Left ventricle myocardium inferior (tissue), 1 donor: ENCODE results near the gene NDUFS6. TPM values are rescaled to one million over a fixed set of nuclear protein-coding genes. Genes with fewer than 3 reads are reported as not detected.

ENCODE experiments used
- DNase-seq: peaks from one replicate; pipeline ENCODE4 v3.0.0-alpha.2; 2020
- H3K27ac ChIP-seq: fragments of 200-600 bp; replicated peaks from 2 replicates; pipeline ENCODE4 v1.8.0; 2021
- H3K27me3 ChIP-seq: fragments of 200-600 bp; 2 replicates; pipeline ENCODE4 v1.8.0; 2021; ENCODE audit warnings: low read depth
- H3K36me3 ChIP-seq: fragments of 200-600 bp; 2 replicates; pipeline ENCODE4 v1.8.0; 2021
- H3K4me1 ChIP-seq: fragments of 200-600 bp; 2 replicates; pipeline ENCODE4 v1.8.0; 2021
- H3K4me3 ChIP-seq: fragments of 200-600 bp; 2 replicates; pipeline ENCODE4 v1.8.0; 2021; ENCODE audit warnings: mild to moderate bottlenecking, moderate library complexity
- H3K9me3 ChIP-seq: fragments of 200-600 bp; replicated peaks from 2 replicates; pipeline ENCODE4 v1.8.0; 2021
- intact Hi-C: fragments of 100-400 bp; cut with micrococcal nuclease; formaldehyde crosslinking; loops from one replicate; pipeline ENCODE4 v1.11.0; 2022
- total RNA-seq: library from RNA; stranded (reverse); fragmentation: NEBNext Ultra II Directional; extraction: Animal tissue kit (Norgen Biotek cat#: 25700); gene quantifications from one replicate; pipeline ENCODE4 v1.2.1, GENCODE V29; 2021
- TF ChIP-seq, protein P1 (sequence below): fragments of 200-600 bp; IDR thresholded peaks from 2 replicates; pipeline ENCODE4 v1.8.0; 2021; ENCODE audit warnings: antibody characterized with exemption, mild to moderate bottlenecking, borderline replicate concordance
- donor health status: DM: no; HTN: yes; CAD: no; lungs with severe emphysema.

NDUFS6 gene
- total RNA-seq, 1 donor from 2014 or later: 122 TPM

DNA sequence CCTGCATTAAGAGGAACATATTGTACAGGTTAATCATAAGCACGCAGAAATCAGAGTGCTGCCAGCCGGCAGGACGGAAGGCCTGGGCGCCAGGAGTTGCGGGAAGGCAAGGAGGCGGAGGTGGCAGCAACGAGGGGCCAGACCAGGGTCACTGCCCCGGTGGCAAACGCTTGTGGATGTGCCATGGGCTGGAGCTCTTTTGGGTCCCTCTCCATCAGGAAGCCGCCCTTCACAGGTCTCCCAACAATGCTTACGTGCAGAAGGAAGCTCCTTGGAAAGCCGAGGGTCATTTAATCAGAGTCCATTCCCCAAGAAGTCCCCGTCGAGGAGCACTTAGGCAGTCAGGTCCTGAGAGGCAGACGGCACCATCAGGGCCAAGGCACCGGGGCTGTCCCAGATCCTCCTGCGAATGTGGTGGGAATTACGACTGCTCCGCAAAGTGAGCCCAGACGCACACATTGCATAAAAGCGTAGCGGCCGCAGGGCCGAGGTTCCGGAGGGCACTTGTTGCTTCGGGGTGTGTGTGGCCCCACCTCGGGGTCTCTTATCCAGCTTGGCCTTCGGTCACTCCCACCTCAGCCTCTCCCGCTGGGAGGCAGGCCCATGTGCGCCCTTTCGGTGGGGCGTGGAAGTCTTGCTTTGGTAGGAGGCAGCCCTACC, 22.1 kb upstream of the NDUFS6 start:
- intact Hi-C loops: no loop called here
- Histone ChIP-seq H3K4me3 (no peak overlapping the region), H3K27ac (no peak overlapping the region), H3K36me3 (no peaks in the 10 kb centered on the region), H3K27me3 (peaks cover 4% of the 10 kb centered on the region), H3K9me3 (no peaks in the 10 kb centered on the region), H3K4me1 (peaks cover 8% of the 10 kb centered on the region)
- TF ChIP-seq, protein P1, sequence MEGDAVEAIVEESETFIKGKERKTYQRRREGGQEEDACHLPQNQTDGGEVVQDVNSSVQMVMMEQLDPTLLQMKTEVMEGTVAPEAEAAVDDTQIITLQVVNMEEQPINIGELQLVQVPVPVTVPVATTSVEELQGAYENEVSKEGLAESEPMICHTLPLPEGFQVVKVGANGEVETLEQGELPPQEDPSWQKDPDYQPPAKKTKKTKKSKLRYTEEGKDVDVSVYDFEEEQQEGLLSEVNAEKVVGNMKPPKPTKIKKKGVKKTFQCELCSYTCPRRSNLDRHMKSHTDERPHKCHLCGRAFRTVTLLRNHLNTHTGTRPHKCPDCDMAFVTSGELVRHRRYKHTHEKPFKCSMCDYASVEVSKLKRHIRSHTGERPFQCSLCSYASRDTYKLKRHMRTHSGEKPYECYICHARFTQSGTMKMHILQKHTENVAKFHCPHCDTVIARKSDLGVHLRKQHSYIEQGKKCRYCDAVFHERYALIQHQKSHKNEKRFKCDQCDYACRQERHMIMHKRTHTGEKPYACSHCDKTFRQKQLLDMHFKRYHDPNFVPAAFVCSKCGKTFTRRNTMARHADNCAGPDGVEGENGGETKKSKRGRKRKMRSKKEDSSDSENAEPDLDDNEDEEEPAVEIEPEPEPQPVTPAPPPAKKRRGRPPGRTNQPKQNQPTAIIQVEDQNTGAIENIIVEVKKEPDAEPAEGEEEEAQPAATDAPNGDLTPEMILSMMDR: no peak
- DNase-seq: no peak

DNA sequence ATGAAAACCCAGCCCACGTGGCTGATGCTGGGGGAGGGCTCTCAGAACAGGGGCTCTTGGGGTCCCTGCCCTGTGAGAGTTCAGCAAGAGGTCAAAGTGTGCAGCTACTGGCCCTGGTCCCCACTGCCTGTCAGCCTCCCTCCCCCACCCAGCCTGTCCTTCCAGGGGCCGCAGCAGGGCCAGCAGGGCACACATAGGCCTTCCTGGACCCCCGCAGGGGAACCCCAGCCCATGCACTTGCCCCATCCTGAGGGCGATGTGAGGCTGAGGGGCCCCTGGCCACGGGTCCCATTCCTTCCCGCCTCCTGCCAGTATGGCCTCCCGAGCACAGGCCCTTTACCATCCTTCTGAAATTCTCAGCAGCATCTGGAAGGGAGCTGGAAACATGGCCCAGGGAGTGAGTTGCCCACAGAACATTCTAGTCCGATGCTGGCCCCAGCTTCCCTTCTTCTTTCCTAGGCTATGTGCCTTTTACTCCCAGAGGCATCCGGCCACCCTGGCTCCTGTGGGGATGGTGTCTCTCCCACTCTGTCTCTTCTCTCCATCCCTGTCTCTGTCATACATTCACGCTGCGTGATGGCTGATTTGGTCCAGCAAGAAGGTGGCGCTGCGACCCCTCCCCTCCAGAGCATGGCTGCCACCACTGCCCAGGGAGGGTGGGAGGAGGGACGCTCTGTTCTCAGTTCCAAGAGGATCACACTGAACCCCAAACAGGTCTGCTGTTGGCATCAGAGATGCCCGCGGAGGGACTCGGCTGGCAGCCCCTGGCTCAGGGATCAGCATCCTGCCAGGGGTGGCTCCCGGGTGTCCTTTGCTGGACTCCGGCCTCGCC, 21.2 kb upstream of the NDUFS6 start:
- Histone ChIP-seq H3K27me3 (peaks cover 13% of the 10 kb centered on the region), H3K9me3 (no peaks in the 10 kb centered on the region), H3K4me3 (no peak overlapping the region), H3K36me3 (no peaks in the 10 kb centered on the region), H3K4me1 (peaks cover 8% of the 10 kb centered on the region), H3K27ac (no peak overlapping the region)
- DNase-seq: no peak
- intact Hi-C loops: no loop called here
- TF ChIP-seq, protein P1: no peak

DNA sequence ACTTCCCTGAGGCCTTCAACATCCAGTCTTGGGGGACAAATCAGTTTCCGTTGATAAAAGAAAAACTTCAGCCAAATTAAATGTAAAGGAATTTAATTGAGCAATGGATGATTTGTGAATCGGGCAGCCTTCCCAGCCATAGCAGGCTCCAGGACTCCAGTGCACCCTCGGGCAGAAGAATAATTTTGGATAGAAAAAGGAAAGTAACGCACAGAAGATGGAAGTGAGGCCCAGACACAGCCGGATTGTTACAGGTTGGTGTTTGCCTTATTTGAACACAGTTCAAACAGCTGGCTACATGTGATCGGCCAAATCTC, 20.6 kb upstream of the NDUFS6 start:
- no peak for DNase-seq
- TF ChIP-seq, protein P1: no peak

DNA sequence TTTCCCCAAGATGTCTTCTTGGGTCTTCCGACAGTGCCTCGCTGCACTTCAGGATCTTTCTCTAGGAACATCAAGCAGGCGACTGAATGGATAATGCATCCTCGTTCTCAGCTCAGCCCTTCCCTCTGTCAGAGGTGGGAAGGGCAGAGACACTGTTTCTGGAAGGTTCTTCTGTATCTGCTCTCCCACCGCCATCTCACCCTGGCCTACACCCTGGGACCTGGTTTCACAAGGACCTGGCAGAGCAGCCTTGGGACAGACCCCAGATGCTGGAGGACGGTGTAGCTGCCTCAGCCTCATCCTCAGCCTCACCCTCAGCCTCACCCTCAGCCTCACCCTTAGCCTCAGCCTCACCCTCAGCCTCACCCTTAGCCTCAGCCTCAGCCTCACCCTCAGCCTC, 20.1 kb upstream of the NDUFS6 start:
- Histone ChIP-seq H3K4me3 (no peak overlapping the region), H3K36me3 (no peaks in the 10 kb centered on the region), H3K27ac (no peak overlapping the region), H3K9me3 (no peaks in the 10 kb centered on the region), H3K27me3 (peaks cover 15% of the 10 kb centered on the region), H3K4me1 (peaks cover 8% of the 10 kb centered on the region)
- DNase-seq: no peak
- intact Hi-C loops: no loop called here
- TF ChIP-seq, protein P1: no peak

More for the DNA sequence above, 20.6 kb upstream of the NDUFS6 start:
- Histone ChIP-seq H3K4me3 (no peak overlapping the region), H3K4me1 (peaks cover 8% of the 10 kb centered on the region), H3K9me3 (no peaks in the 10 kb centered on the region), H3K27me3 (peaks cover 15% of the 10 kb centered on the region), H3K36me3 (no peaks in the 10 kb centered on the region), H3K27ac (no peak overlapping the region)
- intact Hi-C loops: no loop called here

DNA sequence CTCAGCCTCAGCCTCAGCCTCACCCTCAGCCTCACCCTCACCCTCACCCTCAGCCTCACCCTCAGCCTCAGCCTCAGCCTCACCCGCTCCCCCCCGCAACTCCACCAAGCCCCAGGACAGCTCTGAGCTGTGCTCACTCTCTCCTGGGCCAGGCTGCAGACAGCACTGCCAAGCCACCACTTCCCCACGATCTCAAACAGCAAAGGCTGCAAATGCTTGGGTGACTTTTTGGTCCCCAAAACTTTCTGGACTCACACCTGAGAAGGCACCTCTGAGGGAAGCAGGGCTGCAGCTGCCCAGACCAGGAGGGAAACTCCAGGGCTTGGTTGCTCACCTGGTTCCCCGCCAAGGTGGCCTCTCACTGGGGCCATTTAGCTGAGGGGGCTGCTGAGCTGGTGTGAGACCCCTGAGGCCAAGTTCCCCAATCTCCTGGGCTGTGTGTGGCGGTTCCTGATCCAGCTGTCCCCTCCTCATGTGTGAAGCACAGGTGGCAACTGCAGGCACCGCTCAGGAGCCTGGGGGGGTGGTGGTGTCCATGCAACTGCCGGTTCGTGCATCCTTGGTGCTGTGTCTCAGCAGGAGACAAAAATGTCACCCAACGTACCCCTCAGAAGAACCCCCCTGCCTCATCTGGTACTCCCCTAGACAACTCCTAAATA, 19.4 kb upstream of the NDUFS6 start:
- H3K4me1 ChIP-seq: peaks cover 8% of the 10 kb centered on the region
- peaks cover 15% of the 10 kb centered on the region for H3K27me3 ChIP-seq
- H3K36me3 ChIP-seq: no peaks in the 10 kb centered on the region
- TF ChIP-seq, protein P1: no peak
- no peak overlapping the region for H3K4me3 ChIP-seq
- no peak overlapping the region for H3K27ac ChIP-seq
- H3K9me3 ChIP-seq: no peaks in the 10 kb centered on the region
- DNase-seq: no peak
- intact Hi-C loops: no loop called here
